Fibroblast of the aortic adventitia (primary cell): Measurements from ENCODE around the gene SNRPE. TPM values are rescaled to one million over a fixed set of nuclear protein-coding genes. Genes with fewer than 3 reads are reported as not detected.

Experiments
- DNase-seq: peaks from one replicate; pipeline ENCODE4 v3.0.0-alpha.2; 2010; ENCODE audit warnings: low read depth
- H3K4me3 ChIP-seq: 2 replicates; pipeline ENCODE4 v1.5.1; 2011; ENCODE audit warnings: low read depth, mild to moderate bottlenecking, control low read depth, low read length, moderate library complexity
- total RNA-seq: library from RNA; depleted of rRNA; stranded (reverse); fragments of >200 nt; gene quantifications from 2 replicates; pipeline ENCODE4 v1.2.3, GENCODE V29; 2012; ENCODE audit warnings: low replicate concordance
- TF ChIP-seq, protein P1 (sequence below): IDR thresholded peaks from 2 replicates; pipeline ENCODE4 v1.5.1; 2011; ENCODE audit warnings: mild to moderate bottlenecking, low read length, control low read depth, inconsistent platforms; ENCODE audit not compliant: insufficient read depth

SNRPE gene
- total RNA-seq, 1 donor = 95.4 TPM

DNA sequence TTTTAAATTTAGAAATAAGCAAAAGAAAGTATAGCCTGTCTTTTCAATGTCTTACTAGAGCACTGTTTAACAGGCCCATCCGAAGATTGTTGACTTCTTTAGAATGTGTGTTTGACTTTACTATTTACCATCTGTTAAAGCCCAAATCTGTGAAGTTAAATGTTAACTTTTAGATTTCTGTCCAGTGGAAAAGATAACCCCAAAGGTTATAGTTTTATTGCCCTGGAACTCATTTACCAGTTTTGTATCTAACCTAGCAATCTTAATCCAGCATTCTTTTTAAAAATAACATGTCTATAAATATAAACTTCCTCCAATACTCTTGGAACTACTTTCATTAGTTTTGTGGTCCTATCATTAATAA is 37.9 kb downstream of the SNRPE start:
- DNase-seq = no peak
- TF ChIP-seq, protein P1, sequence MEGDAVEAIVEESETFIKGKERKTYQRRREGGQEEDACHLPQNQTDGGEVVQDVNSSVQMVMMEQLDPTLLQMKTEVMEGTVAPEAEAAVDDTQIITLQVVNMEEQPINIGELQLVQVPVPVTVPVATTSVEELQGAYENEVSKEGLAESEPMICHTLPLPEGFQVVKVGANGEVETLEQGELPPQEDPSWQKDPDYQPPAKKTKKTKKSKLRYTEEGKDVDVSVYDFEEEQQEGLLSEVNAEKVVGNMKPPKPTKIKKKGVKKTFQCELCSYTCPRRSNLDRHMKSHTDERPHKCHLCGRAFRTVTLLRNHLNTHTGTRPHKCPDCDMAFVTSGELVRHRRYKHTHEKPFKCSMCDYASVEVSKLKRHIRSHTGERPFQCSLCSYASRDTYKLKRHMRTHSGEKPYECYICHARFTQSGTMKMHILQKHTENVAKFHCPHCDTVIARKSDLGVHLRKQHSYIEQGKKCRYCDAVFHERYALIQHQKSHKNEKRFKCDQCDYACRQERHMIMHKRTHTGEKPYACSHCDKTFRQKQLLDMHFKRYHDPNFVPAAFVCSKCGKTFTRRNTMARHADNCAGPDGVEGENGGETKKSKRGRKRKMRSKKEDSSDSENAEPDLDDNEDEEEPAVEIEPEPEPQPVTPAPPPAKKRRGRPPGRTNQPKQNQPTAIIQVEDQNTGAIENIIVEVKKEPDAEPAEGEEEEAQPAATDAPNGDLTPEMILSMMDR = no peak
- no peak overlapping the region for H3K4me3 ChIP-seq

DNA sequence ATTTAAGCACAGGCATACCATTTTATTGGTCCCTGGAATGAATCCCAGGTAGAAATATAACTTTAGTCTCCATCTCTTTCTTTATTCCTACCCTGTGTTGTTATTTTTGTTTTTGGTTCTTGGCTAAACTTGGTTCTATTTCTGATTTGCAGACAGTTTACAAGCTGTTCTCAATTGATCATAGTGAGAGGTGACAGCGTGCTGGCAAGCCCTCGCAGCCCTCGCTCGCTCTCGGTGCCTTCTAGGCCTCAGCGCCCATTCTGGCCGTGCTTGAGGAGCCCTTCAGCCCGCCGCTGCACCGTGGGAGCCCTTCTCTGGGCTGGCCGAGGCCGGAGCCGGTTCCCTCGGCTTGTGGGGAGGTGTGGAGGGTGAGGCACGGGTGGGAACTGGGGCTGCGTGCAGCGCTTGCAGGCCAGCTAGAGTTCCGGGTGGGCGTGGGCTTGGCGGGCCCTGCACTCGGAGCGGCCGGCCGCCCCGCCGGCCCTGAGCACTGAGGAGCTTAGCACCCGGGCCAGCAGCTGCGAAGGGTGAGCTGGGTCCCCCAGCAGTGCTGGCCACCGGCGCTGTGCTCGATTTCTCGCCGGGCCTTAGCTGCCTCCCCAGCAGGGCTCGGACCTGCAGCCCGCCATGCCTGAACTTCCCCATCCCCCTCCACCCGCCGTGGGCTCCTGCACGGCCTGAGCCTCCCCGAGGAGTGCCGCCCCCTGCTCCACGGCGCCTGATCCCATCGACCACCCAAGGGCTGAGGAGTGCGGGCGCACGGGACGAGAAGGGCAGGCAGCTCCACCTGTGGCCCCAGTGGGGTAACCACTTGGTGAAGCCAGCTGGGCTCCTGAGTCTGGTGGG is 38.7 kb downstream of the SNRPE start:
- DNase-seq = no peak
- TF ChIP-seq, protein P1 = no peak
- H3K4me3 ChIP-seq = no peak overlapping the region

DNA sequence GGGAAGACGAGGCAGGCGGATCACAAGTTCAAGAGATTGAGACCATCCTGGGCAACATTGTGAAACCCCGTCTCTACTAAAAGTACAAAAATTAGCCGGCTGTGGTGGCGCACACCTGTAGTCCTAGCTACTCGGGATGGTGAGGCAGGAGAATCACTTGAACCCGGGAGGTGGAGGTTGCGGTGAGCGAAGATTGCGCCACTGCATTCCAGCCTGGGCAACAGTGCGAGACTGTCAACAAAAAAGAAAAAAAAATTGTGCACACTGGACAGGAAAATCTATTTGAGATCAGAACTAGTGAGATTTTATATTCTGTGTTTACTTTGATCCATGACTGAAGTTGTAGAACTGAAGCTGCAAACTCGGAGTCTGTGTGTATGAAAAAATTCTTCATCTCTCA is 40.2 kb downstream of the SNRPE start:
- DNase-seq = no peak
- TF ChIP-seq, protein P1 = no peak

DNA sequence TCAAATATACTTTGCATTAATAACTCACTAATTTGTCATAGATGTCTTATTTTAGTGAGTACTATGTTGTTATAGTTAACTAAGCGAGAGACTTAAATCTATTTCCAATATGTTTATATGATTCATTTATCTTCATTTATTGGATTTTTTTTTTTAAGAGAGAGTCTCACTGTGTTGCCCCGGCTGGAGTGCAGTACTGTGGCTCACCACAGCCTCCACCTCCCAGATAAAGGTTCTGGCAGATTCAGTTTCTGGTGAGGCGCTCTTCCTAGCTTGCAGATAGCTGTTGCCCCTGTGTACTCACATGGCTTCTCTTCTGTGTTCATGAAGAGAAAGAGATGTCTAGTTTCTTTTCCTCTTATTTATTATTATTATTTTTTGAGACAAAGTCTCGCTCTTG is 43.9 kb downstream of the SNRPE start:
- DNase-seq = no peak
- H3K4me3 ChIP-seq = no peak overlapping the region
- TF ChIP-seq, protein P1 = no peak

More for the DNA sequence above, 40.2 kb downstream of the SNRPE start:
- H3K4me3 ChIP-seq = no peak overlapping the region

DNA sequence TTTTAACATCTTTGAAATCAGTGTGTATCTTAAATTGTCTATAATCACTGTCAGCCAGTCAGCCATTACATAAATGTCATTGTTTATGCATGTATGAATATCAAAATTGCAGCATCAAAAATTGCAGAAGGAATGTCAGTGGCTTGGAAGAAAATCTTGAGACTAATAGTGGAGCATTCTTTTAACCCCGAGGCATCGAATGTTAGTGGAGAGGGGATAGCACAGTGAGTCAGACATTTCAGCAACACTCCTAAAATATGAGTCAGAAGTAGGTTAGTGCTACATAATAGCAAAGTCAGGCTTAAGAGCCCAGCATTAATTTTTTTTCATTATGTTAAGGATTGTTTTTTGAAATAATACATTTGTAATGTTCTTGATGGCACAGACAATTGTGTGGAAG is 45.5 kb downstream of the SNRPE start:
- DNase-seq = peak; percentile 93
- H3K4me3 ChIP-seq = no peak overlapping the region
- TF ChIP-seq, protein P1 = no peak

DNA sequence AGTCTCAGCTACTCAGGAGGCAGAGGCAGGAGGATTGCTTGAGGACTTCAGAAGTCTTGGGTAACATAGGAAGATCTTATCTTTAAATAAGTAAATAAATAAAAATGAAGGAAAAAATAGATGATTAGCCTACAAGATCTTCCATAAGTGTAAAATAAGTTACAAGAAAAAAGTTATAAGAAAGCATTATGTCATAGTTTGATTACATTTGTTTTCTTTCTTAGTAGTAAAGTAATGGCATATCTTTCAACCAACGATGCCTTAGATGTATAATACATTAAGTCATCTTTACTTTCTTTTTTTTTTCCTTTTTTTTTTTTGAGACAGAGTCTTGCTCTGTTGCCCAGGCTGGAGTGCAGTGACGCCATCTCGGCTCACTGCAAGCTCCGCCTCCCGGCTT is 46.5 kb downstream of the SNRPE start:
- DNase-seq = no peak
- H3K4me3 ChIP-seq = no peak overlapping the region
- TF ChIP-seq, protein P1 = no peak
